Measurements from ENCODE around the gene AKAP6. TPM values are rescaled to one million over a fixed set of nuclear protein-coding genes. Genes with fewer than 3 reads are reported as not detected.

Gene AKAP6
- total and polyA plus RNA-seq, 4 donors = 0.42 to 3.2 (median 1.7) TPM

DNA sequence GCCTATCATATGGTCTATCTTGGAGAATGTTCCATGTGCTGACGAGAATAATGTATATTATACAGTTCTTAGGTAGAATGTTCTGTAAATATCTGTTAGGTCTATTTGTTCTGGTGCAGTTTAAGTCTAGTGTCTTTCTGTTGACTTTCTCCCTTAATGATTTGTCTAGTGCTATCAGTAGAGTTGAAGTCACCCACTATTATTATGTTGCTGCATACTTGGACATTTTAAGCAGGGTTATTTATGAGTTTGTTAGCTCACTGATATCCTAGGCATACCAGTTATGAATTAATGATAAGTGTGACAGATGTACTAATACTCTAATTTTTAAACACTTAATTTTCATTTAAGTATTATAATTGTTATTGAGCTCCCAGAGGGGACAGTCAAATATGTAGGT, 292.5 kb downstream of the AKAP6 start:
- H3K4me3 ChIP-seq (ENCODE audit: low read depth in 1 of 3, low read length in 3 of 3) = no peak overlapping the region
- TF ChIP-seq HNF4A (conservative IDR thresholded peaks at IDR 0.05) (no peak), TAF1 (conservative IDR thresholded peaks at IDR 0.05) (no peak), FOXA1 (IDR thresholded peaks at IDR 0.05) (no peak), HNF4G (IDR thresholded peaks at IDR 0.05) (no peak), SP1 (IDR thresholded peaks at IDR 0.05) (no peak), RAD21 (IDR thresholded peaks at IDR 0.05) (no peak), RXRA (IDR thresholded peaks at IDR 0.05) (no peak), EGR1 (IDR thresholded peaks at IDR 0.05; ENCODE audit: low read depth in 2 of 2) (no peak), FOXA2 (IDR thresholded peaks at IDR 0.05) (no peak), GABPA (IDR thresholded peaks at IDR 0.05 in 1 of 2, conservative IDR thresholded peaks at IDR 0.05 in 1 of 2) (no peak)
- TF ChIP-seq, protein P1, sequence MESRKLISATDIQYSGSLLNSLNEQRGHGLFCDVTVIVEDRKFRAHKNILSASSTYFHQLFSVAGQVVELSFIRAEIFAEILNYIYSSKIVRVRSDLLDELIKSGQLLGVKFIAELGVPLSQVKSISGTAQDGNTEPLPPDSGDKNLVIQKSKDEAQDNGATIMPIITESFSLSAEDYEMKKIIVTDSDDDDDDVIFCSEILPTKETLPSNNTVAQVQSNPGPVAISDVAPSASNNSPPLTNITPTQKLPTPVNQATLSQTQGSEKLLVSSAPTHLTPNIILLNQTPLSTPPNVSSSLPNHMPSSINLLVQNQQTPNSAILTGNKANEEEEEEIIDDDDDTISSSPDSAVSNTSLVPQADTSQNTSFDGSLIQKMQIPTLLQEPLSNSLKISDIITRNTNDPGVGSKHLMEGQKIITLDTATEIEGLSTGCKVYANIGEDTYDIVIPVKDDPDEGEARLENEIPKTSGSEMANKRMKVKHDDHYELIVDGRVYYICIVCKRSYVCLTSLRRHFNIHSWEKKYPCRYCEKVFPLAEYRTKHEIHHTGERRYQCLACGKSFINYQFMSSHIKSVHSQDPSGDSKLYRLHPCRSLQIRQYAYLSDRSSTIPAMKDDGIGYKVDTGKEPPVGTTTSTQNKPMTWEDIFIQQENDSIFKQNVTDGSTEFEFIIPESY (IDR thresholded peaks at IDR 0.05) = no peak
- TF ChIP-seq, protein P2, sequence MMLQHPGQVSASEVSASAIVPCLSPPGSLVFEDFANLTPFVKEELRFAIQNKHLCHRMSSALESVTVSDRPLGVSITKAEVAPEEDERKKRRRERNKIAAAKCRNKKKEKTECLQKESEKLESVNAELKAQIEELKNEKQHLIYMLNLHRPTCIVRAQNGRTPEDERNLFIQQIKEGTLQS (IDR thresholded peaks at IDR 0.05) = no peak
- TF ChIP-seq, protein P3, sequence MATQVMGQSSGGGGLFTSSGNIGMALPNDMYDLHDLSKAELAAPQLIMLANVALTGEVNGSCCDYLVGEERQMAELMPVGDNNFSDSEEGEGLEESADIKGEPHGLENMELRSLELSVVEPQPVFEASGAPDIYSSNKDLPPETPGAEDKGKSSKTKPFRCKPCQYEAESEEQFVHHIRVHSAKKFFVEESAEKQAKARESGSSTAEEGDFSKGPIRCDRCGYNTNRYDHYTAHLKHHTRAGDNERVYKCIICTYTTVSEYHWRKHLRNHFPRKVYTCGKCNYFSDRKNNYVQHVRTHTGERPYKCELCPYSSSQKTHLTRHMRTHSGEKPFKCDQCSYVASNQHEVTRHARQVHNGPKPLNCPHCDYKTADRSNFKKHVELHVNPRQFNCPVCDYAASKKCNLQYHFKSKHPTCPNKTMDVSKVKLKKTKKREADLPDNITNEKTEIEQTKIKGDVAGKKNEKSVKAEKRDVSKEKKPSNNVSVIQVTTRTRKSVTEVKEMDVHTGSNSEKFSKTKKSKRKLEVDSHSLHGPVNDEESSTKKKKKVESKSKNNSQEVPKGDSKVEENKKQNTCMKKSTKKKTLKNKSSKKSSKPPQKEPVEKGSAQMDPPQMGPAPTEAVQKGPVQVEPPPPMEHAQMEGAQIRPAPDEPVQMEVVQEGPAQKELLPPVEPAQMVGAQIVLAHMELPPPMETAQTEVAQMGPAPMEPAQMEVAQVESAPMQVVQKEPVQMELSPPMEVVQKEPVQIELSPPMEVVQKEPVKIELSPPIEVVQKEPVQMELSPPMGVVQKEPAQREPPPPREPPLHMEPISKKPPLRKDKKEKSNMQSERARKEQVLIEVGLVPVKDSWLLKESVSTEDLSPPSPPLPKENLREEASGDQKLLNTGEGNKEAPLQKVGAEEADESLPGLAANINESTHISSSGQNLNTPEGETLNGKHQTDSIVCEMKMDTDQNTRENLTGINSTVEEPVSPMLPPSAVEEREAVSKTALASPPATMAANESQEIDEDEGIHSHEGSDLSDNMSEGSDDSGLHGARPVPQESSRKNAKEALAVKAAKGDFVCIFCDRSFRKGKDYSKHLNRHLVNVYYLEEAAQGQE (IDR thresholded peaks at IDR 0.05) = no peak
- TF ChIP-seq, protein P4, sequence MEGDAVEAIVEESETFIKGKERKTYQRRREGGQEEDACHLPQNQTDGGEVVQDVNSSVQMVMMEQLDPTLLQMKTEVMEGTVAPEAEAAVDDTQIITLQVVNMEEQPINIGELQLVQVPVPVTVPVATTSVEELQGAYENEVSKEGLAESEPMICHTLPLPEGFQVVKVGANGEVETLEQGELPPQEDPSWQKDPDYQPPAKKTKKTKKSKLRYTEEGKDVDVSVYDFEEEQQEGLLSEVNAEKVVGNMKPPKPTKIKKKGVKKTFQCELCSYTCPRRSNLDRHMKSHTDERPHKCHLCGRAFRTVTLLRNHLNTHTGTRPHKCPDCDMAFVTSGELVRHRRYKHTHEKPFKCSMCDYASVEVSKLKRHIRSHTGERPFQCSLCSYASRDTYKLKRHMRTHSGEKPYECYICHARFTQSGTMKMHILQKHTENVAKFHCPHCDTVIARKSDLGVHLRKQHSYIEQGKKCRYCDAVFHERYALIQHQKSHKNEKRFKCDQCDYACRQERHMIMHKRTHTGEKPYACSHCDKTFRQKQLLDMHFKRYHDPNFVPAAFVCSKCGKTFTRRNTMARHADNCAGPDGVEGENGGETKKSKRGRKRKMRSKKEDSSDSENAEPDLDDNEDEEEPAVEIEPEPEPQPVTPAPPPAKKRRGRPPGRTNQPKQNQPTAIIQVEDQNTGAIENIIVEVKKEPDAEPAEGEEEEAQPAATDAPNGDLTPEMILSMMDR (IDR thresholded peaks at IDR 0.05; ENCODE audit: low read depth, low read length, missing input control) = no peak
- no peak for DNase-seq (ENCODE audit: low spot score)
- WGBS = 84% methylated on average over 1 of the region's 1 CpG
- H3K9ac ChIP-seq (ENCODE audit: low read depth in 1 of 2, low read length in 2 of 2) = no peak overlapping the region
- H3K4me1 ChIP-seq (ENCODE audit: control insufficient read depth in 4 of 4, insufficient read depth in 4 of 4, low read length in 3 of 4) = peaks cover 0 to 4% (median 1%) of the 10 kb centered on the region in 4 donors
- H3K27ac ChIP-seq (ENCODE audit: low read depth in 1 of 2, low read length in 2 of 2) = no peak overlapping the region
- H3K27me3 ChIP-seq (ENCODE audit: control insufficient read depth in 4 of 4, insufficient read depth in 4 of 4, low read length in 3 of 4) = no peaks in the 10 kb centered on the region
- H3K36me3 ChIP-seq (ENCODE audit: control insufficient read depth in 4 of 4, insufficient read depth in 3 of 4, low read depth in 1 of 4, low read length in 3 of 4) = no peaks in the 10 kb centered on the region
- no peaks in the 10 kb centered on the region for H3K9me3 ChIP-seq (ENCODE audit: control insufficient read depth in 4 of 4, low read length in 3 of 4)

DNA sequence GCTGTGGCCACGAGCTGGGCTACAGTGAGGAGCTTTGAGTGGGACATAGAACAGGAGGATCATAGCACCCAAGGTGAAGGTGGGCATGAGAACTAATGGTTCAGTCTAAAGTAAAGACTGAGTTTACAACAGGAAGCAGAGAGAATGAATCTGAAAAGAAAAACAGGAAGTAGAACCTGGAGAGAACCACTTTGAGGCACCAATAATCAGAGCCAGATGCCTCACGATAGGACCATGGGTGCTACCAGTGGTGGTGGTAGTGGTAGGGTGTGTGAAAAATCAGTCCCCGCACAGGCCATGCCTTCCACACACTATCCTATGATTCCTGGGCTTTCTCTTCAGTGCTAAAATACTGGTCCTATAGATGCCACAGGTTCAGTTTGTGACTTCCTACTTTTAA, 293.6 kb downstream of the AKAP6 start:
- H3K27me3 ChIP-seq (ENCODE audit: control insufficient read depth in 4 of 4, insufficient read depth in 4 of 4, low read length in 3 of 4) = no peaks in the 10 kb centered on the region
- no peak overlapping the region for H3K4me3 ChIP-seq (ENCODE audit: low read depth in 1 of 3, low read length in 3 of 3)
- H3K36me3 ChIP-seq (ENCODE audit: control insufficient read depth in 4 of 4, insufficient read depth in 3 of 4, low read depth in 1 of 4, low read length in 3 of 4) = no peaks in the 10 kb centered on the region
- no peak for DNase-seq (ENCODE audit: low spot score)
- 89% methylated on average over 3 of the region's 3 CpGs for WGBS
- no peak overlapping the region for H3K9ac ChIP-seq (ENCODE audit: low read depth in 1 of 2, low read length in 2 of 2)
- TF ChIP-seq RAD21 (IDR thresholded peaks at IDR 0.05) (no peak), FOXA2 (IDR thresholded peaks at IDR 0.05) (no peak)
- H3K27ac ChIP-seq (ENCODE audit: low read depth in 1 of 2, low read length in 2 of 2) = no peak overlapping the region
- no peaks in the 10 kb centered on the region for H3K9me3 ChIP-seq (ENCODE audit: control insufficient read depth in 4 of 4, low read length in 3 of 4)
- peaks cover 0 to 4% (median 1%) of the 10 kb centered on the region in 4 donors for H3K4me1 ChIP-seq (ENCODE audit: control insufficient read depth in 4 of 4, insufficient read depth in 4 of 4, low read length in 3 of 4)
